Measurements from ENCODE around the gene ADGRV1. TPM values are rescaled to one million over a fixed set of nuclear protein-coding genes. Genes with fewer than 3 reads are reported as not detected.

The ADGRV1 gene
- total RNA-seq, 5 donors from 2014 or later (not counting 1 experiment from before 2014, with no cell fraction given): 0.68 to 1.6 (median 1.2) TPM; not detected in 1

DNA sequence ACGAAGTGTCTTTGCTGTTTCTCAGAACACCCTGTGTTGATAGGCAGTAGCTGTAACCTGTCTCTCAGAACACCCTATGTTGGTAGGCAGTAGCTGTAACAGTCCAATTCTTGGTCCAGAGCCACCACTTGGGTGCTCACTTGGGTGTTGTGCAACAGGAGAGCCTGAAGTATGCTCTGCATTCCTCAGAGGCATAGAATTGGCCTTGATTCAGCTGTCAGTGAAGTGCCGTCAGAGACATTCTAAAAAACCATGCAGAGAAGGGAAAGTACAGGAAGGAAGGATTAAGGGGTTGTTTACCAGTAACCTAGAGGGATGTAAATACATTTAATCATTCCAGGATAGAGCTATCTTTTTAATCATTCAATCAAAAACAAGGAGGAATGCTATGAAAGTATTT lies 593.4 kb downstream of the ADGRV1 start:
- Histone ChIP-seq H3K27ac (ENCODE audit: low read length) (no peak overlapping the region), H3K36me3 (ENCODE audit: control insufficient read depth in 2 of 2, extremely low read depth in 1 of 2, insufficient read depth in 1 of 2, low read length in 1 of 2) (no peaks in the 10 kb centered on the region), H3K4me3 (ENCODE audit: control insufficient read depth in 1 of 2, extremely low read depth in 1 of 2, low read length in 1 of 2) (no peak overlapping the region), H3K4me1 (ENCODE audit: control insufficient read depth in 1 of 2, extremely low read depth in 1 of 2, insufficient read depth in 2 of 2, low read length in 2 of 2) (no peaks in the 10 kb centered on the region), H3K27me3 (replicated peaks in 1 of 2; ENCODE audit: control insufficient read depth in 2 of 2, extremely low read depth in 1 of 2, insufficient read depth in 2 of 2, low read length in 1 of 2) (peaks cover 0 to 6% of the 10 kb centered on the region in 2 experiments), H3K9me3 (no peaks in the 10 kb centered on the region)
- H3K4me3 Mint-ChIP-seq: no peak overlapping the region
- POLR2A ChIA-PET: no interaction called here
- DNase-seq (no peak), ATAC-seq (replicated peaks in 1 of 4) (no peak)
- no peak overlapping the region for H3K27ac Mint-ChIP-seq
- CTCF ChIA-PET: interaction anchor here in 1 of 2 donors (0.6 kb wide), 1 partner anchor 258 kb away, joined by 3 read pairs; no protein-coding TSS in a partner anchor
- WGBS (ENCODE audit: insufficient coverage): no CpG with 5 or more reads among the region's 2 CpGs
- H3K27me3 Mint-ChIP-seq: peaks cover 1 to 12% of the 10 kb centered on the region in 2 donors
- H3K4me1 Mint-ChIP-seq: no peaks in the 10 kb centered on the region
- no peaks in the 10 kb centered on the region for H3K36me3 Mint-ChIP-seq
- H3K9me3 Mint-ChIP-seq: peaks cover 0 to 5% (median 0%) of the 10 kb centered on the region in 3 donors

- Histone ChIP-seq H3K27me3 (replicated peaks in 1 of 2; ENCODE audit: control insufficient read depth in 2 of 2, extremely low read depth in 1 of 2, insufficient read depth in 2 of 2, low read length in 1 of 2) (no peaks in the 10 kb centered on the region), H3K9me3 (no peaks in the 10 kb centered on the region), H3K36me3 (ENCODE audit: control insufficient read depth in 2 of 2, extremely low read depth in 1 of 2, insufficient read depth in 1 of 2, low read length in 1 of 2) (no peaks in the 10 kb centered on the region), H3K4me3 (ENCODE audit: control insufficient read depth in 1 of 2, extremely low read depth in 1 of 2, low read length in 1 of 2) (no peak overlapping the region), H3K27ac (ENCODE audit: low read length) (no peak overlapping the region), H3K4me1 (ENCODE audit: control insufficient read depth in 1 of 2, extremely low read depth in 1 of 2, insufficient read depth in 2 of 2, low read length in 2 of 2) (no peaks in the 10 kb centered on the region)
- ChIA-PET POLR2A (no interaction called here), CTCF (no interaction called here)
- Mint-ChIP-seq H3K27me3 (peaks cover 1 to 7% of the 10 kb centered on the region in 2 donors), H3K36me3 (no peaks in the 10 kb centered on the region), H3K9me3 (no peaks in the 10 kb centered on the region), H3K4me3 (no peak overlapping the region), H3K27ac (no peak overlapping the region), H3K4me1 (no peaks in the 10 kb centered on the region)
- ATAC-seq (replicated peaks in 1 of 4) (no peak), DNase-seq (no peak)
- 100% methylated on average over 3 of the region's 9 CpGs for whole genome bisulfite sequencing (ENCODE audit: insufficient coverage)
Measured at GRCh38 chr5:91154338-91154737, 595.7 kb downstream of the ADGRV1 start.

DNA sequence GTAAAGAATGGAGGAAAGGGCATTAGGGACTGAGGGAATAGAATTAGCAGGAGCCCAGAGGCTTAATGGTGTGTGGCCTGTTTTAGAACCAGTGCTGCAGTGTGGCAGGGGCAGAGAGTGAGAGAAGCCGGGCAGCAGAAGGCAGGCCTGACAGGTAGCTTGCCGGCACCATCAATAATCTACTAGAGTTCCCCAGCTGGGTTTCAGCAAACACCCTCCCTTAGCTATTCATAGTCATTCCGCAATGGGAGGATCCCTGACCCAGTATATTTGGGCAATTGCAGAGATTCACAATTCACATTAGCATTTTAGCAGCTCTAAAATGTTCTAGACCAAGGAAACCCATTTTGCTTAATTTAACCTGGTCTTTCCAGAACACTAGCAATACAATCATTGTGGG lies 596.7 kb downstream of the ADGRV1 start:
- no peak overlapping the region for H3K27ac Mint-ChIP-seq

GRCh38 chr5:91156242-91156641 lies 597.6 kb downstream of the ADGRV1 start:
- H3K27me3 ChIP-seq (replicated peaks in 1 of 2; ENCODE audit: control insufficient read depth in 2 of 2, extremely low read depth in 1 of 2, insufficient read depth in 2 of 2, low read length in 1 of 2): no peaks in the 10 kb centered on the region
- ChIA-PET POLR2A (no interaction called here), CTCF (no interaction called here)
- Mint-ChIP-seq H3K27ac (no peak overlapping the region), H3K36me3 (no peaks in the 10 kb centered on the region), H3K9me3 (no peaks in the 10 kb centered on the region), H3K27me3 (peaks cover 0 to 3% of the 10 kb centered on the region in 2 donors), H3K4me3 (no peak overlapping the region), H3K4me1 (no peaks in the 10 kb centered on the region)
- ATAC-seq (replicated peaks in 1 of 4) (no peak), DNase-seq (no peak)
- H3K36me3 ChIP-seq (ENCODE audit: control insufficient read depth in 2 of 2, extremely low read depth in 1 of 2, insufficient read depth in 1 of 2, low read length in 1 of 2): no peaks in the 10 kb centered on the region
- WGBS (ENCODE audit: insufficient coverage): no CpG with 5 or more reads among the region's 1 CpG
- H3K27ac ChIP-seq (ENCODE audit: low read length): no peak overlapping the region
- no peaks in the 10 kb centered on the region for H3K4me1 ChIP-seq (ENCODE audit: control insufficient read depth in 1 of 2, extremely low read depth in 1 of 2, insufficient read depth in 2 of 2, low read length in 2 of 2)
- H3K4me3 ChIP-seq (ENCODE audit: control insufficient read depth in 1 of 2, extremely low read depth in 1 of 2, low read length in 1 of 2): no peak overlapping the region
- no peaks in the 10 kb centered on the region for H3K9me3 ChIP-seq

More for the DNA sequence above, 596.7 kb downstream of the ADGRV1 start:
- no peaks in the 10 kb centered on the region for H3K4me1 Mint-ChIP-seq
- H3K9me3 ChIP-seq: no peaks in the 10 kb centered on the region
- no peaks in the 10 kb centered on the region for H3K27me3 ChIP-seq (replicated peaks in 1 of 2; ENCODE audit: control insufficient read depth in 2 of 2, extremely low read depth in 1 of 2, insufficient read depth in 2 of 2, low read length in 1 of 2)
- no peaks in the 10 kb centered on the region for H3K9me3 Mint-ChIP-seq
- H3K4me3 ChIP-seq (ENCODE audit: control insufficient read depth in 1 of 2, extremely low read depth in 1 of 2, low read length in 1 of 2): no peak overlapping the region
- H3K4me1 ChIP-seq (ENCODE audit: control insufficient read depth in 1 of 2, extremely low read depth in 1 of 2, insufficient read depth in 2 of 2, low read length in 2 of 2): no peaks in the 10 kb centered on the region
- 100% methylated on average over 1 of the region's 3 CpGs for WGBS (ENCODE audit: insufficient coverage)
- CTCF ChIA-PET: no interaction called here
- DNase-seq (no peak), ATAC-seq (replicated peaks in 1 of 4) (no peak)
- H3K4me3 Mint-ChIP-seq: no peak overlapping the region
- H3K27ac ChIP-seq (ENCODE audit: low read length): no peak overlapping the region
- POLR2A ChIA-PET: no interaction called here
- H3K36me3 ChIP-seq (ENCODE audit: control insufficient read depth in 2 of 2, extremely low read depth in 1 of 2, insufficient read depth in 1 of 2, low read length in 1 of 2): no peaks in the 10 kb centered on the region
- peaks cover 0 to 4% of the 10 kb centered on the region in 2 donors for H3K27me3 Mint-ChIP-seq
- no peaks in the 10 kb centered on the region for H3K36me3 Mint-ChIP-seq

DNA sequence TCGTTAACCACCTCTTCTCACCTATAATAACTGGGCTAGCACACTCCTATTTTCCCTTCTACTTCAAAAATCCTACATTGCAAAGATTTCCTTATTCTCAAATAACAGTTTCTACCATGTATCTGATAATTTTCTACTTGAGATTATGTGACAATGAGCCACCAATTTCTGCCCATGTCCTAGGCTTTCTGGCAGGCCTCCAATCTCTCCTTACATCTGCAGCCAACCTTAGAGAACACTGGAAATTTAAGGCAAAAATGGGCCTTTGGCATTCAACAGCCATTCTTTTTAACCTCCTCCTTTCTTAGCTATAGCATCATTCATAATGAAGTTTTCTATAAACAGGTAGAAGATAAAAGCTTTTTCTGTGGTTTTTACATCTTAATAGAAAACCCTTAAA lies 599.4 kb downstream of the ADGRV1 start:
- Mint-ChIP-seq H3K9me3 (no peaks in the 10 kb centered on the region), H3K36me3 (no peaks in the 10 kb centered on the region)
- POLR2A ChIA-PET: no interaction called here

DNA sequence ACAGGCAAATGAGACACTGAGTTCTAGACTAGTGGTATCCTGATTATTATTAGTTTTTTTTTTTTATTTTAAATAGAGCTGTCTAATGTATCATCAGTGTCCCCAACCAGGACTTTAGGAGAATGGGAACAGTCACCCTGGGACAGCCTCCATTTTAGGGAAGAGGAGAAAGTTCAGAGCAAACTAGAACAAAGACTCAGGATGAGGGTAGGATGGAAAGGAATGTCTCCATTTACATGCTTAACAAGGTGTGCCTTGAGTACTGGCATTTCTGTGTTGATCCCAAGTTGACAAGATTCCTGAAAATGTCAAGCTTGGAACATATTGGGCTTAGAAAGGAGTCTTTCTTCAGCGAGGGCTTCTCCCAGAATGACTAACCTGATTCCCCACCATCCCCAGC lies 601.0 kb downstream of the ADGRV1 start:
- H3K9me3 ChIP-seq: no peaks in the 10 kb centered on the region
- no peak overlapping the region for H3K4me3 ChIP-seq (ENCODE audit: control insufficient read depth in 1 of 2, extremely low read depth in 1 of 2, low read length in 1 of 2)
- H3K27ac Mint-ChIP-seq: no peak overlapping the region
- H3K36me3 ChIP-seq (ENCODE audit: control insufficient read depth in 2 of 2, extremely low read depth in 1 of 2, insufficient read depth in 1 of 2, low read length in 1 of 2): no peaks in the 10 kb centered on the region
- POLR2A ChIA-PET: no interaction called here
- H3K4me1 ChIP-seq (ENCODE audit: control insufficient read depth in 1 of 2, extremely low read depth in 1 of 2, insufficient read depth in 2 of 2, low read length in 2 of 2): peaks cover 2 to 12% of the 10 kb centered on the region in 2 experiments
- H3K36me3 Mint-ChIP-seq: no peaks in the 10 kb centered on the region
- H3K4me1 Mint-ChIP-seq: peaks cover 16 to 22% (median 18%) of the 10 kb centered on the region in 3 donors
- H3K4me3 Mint-ChIP-seq: no peak overlapping the region
- H3K27ac ChIP-seq (ENCODE audit: low read length): no peak overlapping the region
- H3K27me3 Mint-ChIP-seq: no peaks in the 10 kb centered on the region
- no CpG with 5 or more reads among the region's 1 CpG for WGBS (ENCODE audit: insufficient coverage)
- ATAC-seq (replicated peaks in 1 of 4) (no peak), DNase-seq (no peak)
- CTCF ChIA-PET: interaction anchor here in 1 of 2 donors (0.5 kb wide), 1 partner anchor 298 kb away, joined by 3 read pairs; no protein-coding TSS in a partner anchor
- no peaks in the 10 kb centered on the region for H3K9me3 Mint-ChIP-seq
- no peaks in the 10 kb centered on the region for H3K27me3 ChIP-seq (replicated peaks in 1 of 2; ENCODE audit: control insufficient read depth in 2 of 2, extremely low read depth in 1 of 2, insufficient read depth in 2 of 2, low read length in 1 of 2)

More for the DNA sequence above, 599.4 kb downstream of the ADGRV1 start:
- Mint-ChIP-seq H3K4me3 (no peak overlapping the region), H3K4me1 (peaks cover 13 to 16% (median 14%) of the 10 kb centered on the region in 3 donors), H3K27me3 (no peaks in the 10 kb centered on the region), H3K27ac (no peak overlapping the region)
- CTCF ChIA-PET: no interaction called here
- no peaks in the 10 kb centered on the region for H3K27me3 ChIP-seq (replicated peaks in 1 of 2; ENCODE audit: control insufficient read depth in 2 of 2, extremely low read depth in 1 of 2, insufficient read depth in 2 of 2, low read length in 1 of 2)
- H3K9me3 ChIP-seq: no peaks in the 10 kb centered on the region
- H3K36me3 ChIP-seq (ENCODE audit: control insufficient read depth in 2 of 2, extremely low read depth in 1 of 2, insufficient read depth in 1 of 2, low read length in 1 of 2): no peaks in the 10 kb centered on the region
- no peak for ATAC-seq (replicated peaks in 1 of 4)
- no peak overlapping the region for H3K4me3 ChIP-seq (ENCODE audit: control insufficient read depth in 1 of 2, extremely low read depth in 1 of 2, low read length in 1 of 2)
- H3K4me1 ChIP-seq (ENCODE audit: control insufficient read depth in 1 of 2, extremely low read depth in 1 of 2, insufficient read depth in 2 of 2, low read length in 2 of 2): peaks cover 2 to 10% of the 10 kb centered on the region in 2 experiments
- no peak overlapping the region for H3K27ac ChIP-seq (ENCODE audit: low read length)
- 83% methylated on average over 1 of the region's 1 CpG for WGBS (ENCODE audit: insufficient coverage)
- DNase-seq: no peak
